ENCODE results near the gene RING1.

RING1 gene

GRCh38 chr6:33192105-33192646, 16.1 kb upstream of the RING1 start, which contains the start of gene COL11A2:
COL11A2 (minus strand) TSS chr6:33192467; CDS start chr6:33192240, 227 bp downstream.
- DNase-seq = peak in 1 of 51 donors; percentile 8

GRCh38 chr6:33192671-33193602, 15.4 kb upstream of the RING1 start:
- DNase-seq = peak in 49 of 51 donors; percentile 13 to 87 (median 66)

GRCh38 chr6:33193619-33194018, 14.7 kb upstream of the RING1 start:
- DNase-seq = peak in 1 of 51 donors; percentile 46

DNA sequence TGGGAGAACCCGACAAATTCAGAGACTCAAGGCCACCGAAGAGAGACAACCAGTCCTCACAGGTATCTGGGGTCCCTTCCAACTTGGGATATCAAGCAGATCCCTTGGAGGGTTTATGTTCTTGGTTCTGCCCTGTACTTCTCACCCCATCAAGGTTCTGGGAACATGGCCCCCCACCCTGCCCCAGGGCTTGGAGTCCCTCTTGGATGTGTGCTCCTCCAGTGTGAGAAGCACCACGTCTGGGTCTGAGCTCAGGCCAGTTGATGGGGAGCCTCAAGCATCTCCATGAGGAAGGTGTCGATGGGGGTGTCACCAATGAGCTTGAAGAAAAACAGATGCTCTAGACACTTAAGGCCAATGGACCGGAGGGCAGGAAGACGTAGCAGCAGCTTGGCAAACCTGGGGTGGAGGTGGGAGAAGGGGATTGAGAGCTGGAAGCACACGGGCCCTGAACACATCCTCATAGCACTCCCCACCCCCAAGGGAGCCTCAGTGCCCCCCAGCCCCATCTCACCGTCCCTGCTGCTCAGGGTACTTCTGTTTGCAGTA, 13.8 kb upstream of the RING1 start:
- no peak for DNase-seq

GRCh38 chr6:33195304-33196165, 12.8 kb upstream of the RING1 start:
- no peak for DNase-seq

- DNase-seq = peak in 15 of 51 donors; percentile 11 to 59 (median 27)
Measured at GRCh38 chr6:33197431-33198048, 10.8 kb upstream of the RING1 start.

DNA sequence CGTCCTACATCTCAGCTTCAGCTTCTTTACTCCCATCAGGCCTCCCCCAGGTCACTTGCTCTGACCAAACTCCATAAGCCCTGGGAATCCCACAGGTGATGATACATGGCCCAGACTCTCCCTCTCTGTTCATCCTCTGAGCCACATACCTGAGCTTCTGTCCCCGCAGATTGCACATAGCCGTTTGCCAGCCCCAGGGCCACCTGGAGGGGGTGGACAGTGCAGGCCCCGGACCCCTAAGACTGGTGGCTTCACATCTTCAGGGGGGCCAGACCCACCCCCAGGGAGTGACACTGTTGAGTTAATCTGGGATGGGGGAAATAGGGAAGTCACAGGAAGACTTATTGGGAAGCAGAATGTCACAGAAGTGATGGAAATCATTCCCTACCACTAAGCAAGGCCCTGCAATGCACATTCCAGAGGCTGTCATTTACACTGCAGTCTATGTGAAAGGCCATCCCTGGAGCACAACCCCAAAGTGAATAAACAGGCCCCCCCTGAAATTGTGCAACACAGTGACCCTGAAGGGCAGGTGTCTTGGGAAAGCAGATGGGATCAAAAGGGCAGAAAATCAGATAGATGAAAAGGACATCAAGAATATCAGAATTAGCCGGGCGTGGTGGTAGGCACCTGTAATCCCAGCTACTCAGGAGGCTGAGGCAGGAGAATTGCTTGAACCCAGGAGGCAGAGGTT, 10.0 kb upstream of the RING1 start:
- DNase-seq = no peak

DNA sequence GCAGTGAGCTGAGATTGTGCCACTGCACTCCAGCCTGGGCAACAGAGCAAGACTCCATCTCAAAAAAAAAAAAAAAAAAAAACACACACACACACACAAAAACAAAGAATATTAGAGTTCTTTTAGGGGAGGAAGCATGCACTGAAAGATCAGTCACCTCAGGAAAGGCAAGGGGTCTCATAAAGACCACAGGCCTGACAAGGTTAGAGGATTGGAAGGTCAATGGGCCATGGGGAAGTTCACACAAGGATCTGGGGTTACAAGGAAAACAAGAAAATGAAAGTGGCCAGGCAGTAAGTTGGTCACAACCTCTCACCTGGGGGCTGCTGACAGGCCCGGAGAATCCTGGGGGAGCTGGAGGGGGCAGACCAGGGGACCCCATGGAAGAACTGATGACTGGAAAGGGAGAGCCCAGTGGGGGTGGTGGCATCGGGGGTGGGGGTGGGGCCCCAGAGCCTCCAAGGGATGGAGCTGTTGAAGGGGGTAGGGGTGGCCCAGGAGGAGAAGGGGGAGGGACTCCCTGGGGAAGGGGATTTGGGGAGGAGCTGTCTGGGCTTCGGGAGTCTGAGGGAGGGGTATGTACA, 9.4 kb upstream of the RING1 start:
- DNase-seq = no peak

GRCh38 chr6:33199687-33200218, 8.5 kb upstream of the RING1 start:
- peak in 16 of 51 donors; percentile 56 to 86 (median 70) for DNase-seq

- peak; percentile 64 to 99 (median 97) for DNase-seq
Measured at GRCh38 chr6:33200219-33201146, 7.8 kb upstream of the RING1 start, which contains the start of the genes RXRB and SLC39A7. RXRB (minus strand) TSS chr6:33200665; CDS start chr6:33200476, 189 bp downstream. SLC39A7 (plus strand) TSS chr6:33200867; CDS start chr6:33201246, 379 bp downstream.

GRCh38 chr6:33201147-33201545, 7.2 kb upstream of the RING1 start:
- DNase-seq = no peak

- no peak for DNase-seq
Measured at GRCh38 chr6:33201935-33202334, 6.4 kb upstream of the RING1 start.

DNA sequence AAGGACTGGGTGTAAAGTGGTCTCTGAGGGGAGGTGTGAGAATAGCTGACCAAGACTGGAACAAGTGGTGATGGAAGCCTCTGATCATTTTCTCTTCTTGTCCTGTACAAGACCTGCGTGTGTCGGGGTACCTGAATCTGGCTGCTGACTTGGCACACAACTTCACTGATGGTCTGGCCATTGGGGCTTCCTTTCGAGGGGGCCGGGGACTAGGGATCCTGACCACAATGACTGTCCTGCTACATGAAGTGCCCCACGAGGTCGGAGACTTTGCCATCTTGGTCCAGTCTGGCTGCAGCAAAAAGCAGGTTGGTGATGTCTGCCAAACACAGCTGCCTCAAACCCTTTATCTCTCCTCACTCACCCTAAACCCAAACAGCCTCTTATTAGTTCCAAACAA, 5.5 kb upstream of the RING1 start:
- no peak for DNase-seq

GRCh38 chr6:33203443-33204164, 4.7 kb upstream of the RING1 start:
- DNase-seq = no peak

GRCh38 chr6:33204165-33204414, 4.2 kb upstream of the RING1 start:
- no peak for DNase-seq

GRCh38 chr6:33204415-33205190, 3.7 kb upstream of the RING1 start, which contains the start of gene HSD17B8:
HSD17B8 (plus strand) TSS chr6:33204655; CDS start chr6:33204669, 14 bp downstream.
- peak in 50 of 51 donors; percentile 35 to 96 (median 90) for DNase-seq
